Cortex of kidney (tissue), 1 donor: ENCODE data around the gene NEK6.

Source experiments
- DNase-seq: peaks from one replicate; lab custom pipeline; 2025; lab: John Stamatoyannopoulos, UW

Gene NEK6

DNA sequence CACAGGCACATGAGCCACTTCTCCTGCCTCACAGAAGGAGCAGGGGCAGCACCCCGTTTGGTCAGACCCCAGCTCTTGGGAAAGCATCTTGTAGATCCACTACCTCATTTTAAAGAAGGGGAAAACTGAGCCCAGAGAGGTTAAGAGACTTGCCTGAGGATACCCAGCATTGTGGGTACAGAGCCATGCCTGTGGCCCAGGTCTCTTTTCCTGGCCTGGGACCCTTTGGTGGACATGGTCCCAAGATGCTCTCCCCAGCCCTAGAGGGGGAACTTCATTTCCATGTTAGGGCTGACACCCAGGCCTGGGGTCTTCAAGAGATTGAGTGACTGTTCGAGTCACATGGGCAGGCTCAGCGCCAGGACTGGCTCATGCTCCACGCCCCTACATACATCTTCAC, 64.2 kb downstream of the NEK6 start:
- DNase-seq, result no peak

DNA sequence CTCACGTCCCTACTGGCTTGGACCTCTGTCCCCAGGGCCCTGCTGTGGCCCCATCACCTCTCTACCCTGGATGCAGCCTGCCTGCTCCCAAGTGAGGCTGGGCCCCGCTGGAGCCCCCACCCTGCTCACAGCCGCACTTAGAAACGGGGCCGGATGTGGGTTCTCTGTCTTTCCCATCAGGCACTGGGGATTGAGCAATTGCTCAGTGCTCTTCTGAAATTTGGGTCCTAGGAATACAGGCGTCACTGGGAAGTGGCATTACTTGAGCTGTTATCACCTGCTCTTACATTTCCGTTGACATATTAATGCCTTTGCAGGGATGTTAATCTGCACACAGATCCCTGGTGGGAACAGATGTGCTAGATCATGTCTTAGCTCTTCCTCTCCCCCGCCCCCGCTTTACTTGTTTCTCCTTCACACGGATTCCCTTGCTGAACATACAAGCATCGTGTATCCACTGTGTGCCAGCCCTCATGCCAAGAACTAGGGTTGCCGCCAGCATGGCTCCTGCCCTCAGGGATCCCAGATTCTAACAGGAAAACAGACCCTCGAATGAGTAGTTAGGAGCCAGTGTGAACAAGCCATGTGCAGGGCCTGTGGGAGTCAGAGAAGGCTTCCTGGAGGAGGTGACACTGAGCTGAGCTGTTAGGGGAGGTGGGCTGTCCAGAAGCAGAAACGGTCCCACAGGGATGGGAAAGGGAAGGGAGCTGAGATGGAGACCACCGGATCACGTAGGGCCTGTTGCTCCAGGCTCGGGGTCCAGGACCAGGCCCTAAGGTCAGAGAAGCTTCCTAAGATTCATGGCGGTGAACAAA, 65.1 kb downstream of the NEK6 start:
- no peak for DNase-seq

DNA sequence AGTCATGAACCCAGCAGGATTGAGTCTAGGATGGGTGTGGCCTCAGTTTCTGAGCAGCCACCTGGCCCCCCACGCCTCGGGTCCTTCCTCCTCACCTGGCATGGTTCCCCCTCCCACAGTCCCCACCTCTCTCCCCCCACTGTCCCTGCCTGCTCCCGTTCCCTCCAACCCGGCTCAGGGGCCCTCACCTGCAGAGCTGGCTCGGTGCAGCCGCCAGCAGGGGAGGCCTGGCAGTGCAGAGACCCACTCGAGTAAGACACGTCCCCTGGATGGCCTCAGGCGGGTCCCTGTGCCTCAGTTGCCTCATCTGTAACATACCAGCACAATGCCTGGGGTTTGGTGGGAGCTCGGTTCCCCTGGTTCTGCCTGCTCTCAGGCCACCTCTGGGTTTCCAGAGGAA, 66.2 kb downstream of the NEK6 start:
- no peak for DNase-seq

DNA sequence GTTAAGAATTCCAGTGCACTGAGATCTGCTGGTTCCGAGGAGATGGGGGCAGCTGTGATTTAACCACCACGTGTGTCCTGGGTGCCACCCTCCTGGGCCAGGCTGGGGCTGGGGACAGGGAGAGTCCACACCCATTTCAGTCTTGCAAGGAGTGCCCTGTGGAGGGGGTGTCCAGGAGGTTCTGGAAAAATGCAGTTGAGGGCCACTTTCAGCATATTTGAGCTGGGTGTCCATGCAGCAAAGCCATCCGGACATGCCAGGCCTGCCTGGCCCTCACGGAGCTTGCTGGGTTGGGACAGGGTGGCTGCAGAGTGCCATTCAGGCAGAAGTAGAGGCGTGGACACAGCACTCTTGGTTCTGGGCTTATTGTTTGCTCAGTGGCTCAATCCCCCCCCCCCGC, 68.1 kb downstream of the NEK6 start:
- DNase-seq, result no peak

DNA sequence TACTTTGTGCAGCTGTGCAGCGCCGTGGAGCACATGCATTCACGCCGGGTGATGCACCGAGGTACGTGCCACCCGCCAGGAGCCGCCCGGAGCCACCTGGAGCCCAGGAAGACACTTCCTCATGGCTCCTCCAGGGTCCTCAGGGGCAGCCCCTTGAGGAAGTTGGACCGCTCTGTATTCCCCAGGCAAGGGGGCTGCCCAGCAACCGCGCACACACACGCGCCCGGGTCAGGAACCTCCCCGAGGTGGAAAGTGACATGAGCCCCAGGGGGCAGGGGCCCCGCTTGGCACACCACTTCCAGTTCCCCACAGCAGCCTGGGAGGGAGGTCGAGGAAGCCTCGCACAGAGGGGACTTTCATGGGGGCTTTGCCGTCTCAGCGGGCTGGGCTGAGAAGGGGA, 68.6 kb downstream of the NEK6 start:
- no peak for DNase-seq

DNA sequence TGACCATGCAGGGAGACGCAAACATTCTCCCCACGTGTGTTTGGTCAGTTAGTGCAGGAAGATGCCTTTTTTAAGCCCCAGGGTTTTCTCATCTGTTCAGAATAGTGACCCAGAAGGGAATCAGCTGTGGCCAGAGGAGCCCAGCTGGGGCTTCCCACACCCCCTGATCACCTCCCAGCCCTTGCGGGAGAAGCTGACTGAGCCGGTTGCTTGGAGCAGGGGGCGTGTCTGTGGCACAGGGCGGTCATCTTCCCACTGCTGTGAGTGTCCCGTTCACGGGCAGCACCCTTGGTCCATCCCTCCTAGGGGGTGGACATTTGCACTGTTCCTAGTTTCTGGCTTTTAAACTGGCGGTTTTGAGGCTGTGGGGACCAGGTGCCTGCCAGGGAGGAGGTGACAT, 69.7 kb downstream of the NEK6 start:
- DNase-seq, result no peak

DNA sequence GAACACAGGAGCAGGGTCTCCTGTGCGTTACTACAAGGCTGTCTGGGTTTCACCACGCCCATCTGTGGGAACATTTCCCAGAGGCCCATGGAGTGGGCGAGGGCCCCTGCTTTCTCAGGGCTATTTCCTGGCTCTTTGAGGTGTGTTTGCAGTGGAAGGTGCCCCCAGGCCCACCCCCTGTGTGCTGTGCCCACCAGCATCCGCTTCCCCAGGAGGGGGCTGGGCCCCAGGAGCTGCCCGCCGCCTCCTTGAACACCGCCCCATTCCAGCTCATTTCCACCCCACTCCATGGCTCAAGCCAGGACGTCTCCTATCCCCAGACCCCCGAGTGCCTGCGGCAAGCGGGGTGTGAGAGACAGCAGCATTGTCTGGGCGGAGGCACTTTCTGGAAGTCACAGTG, 70.5 kb downstream of the NEK6 start:
- no peak for DNase-seq

DNA sequence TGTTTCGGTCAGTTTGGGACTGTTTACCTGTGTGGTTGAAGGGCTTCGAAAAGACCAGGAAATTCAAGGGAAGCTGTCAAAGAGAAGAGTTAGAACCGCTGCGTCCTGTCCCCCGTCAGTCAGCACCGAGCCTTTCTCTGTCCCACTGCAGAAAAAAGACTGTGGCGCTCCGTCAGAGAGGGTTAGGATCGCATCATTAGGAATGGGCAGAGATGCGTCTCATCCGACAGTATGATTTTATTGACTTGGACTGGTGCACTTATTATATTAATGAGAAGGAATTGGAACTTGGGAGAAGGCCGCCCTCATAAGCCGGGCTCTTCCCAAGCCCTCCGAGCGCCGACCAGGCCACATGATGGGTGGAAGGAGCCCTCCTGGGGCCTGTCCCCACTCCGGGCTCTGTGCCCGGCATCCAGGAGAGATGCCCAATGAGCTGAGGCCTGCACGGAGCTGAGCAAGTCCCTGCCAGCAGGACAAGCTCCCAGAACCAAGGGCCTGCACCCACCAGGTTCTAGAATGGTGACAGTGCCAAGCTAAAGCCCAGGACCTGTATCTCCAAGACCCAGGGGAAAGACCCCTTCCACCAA, 71.5 kb downstream of the NEK6 start:
- no peak for DNase-seq

DNA sequence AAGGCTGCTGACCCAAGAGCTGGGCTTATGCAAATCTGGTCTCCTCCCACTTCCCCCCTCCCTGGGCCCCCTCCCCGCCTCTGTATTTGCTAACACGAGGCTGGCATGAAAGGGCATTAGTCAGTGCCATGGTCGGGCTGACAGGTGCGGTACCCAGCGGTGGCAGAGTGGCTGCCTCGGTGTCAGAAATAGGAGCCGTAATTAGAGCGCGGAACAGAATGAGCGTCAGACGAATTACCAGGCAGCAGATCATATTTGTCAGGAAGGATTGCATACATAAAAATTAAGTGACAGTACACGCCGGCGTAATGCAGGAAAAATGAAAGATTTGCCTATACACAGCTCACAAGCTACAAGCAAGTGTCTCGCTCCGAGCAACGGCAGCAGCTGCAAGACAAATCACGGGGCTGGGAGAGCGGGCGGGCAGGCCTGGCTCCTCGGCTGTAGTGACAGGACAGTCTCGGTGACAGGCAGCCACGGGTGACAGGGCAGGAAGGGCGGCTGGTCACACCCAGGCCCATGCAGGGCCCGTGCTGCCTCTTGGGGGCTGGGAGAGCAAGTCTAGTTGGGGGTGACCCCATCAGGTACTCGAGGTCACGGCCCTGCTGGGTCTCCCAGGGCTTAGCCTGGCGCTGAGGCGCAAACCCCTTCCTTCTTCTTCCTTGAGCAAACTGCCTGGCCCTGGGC, 72.4 kb downstream of the NEK6 start:
- DNase-seq, result no peak

DNA sequence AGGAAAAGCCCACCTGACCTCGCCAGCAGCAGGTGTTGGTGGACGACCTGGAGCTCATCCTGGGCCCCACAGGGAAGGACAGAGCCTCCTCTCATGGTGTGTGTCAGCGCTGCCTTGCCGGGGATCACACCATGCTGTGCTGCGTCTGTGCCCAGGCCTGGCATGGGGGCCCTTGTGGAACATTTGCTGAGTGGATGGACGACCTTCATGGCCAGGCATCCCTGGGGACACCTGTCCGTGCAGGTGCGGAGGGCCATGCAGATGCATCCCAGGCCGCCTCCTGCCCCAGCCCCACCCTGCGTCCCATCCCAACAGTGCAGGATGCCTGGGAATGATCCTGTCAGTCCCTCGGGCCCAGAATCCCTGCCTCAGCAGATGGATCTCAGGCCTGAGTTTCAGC, 73.8 kb downstream of the NEK6 start:
- no peak for DNase-seq

DNA sequence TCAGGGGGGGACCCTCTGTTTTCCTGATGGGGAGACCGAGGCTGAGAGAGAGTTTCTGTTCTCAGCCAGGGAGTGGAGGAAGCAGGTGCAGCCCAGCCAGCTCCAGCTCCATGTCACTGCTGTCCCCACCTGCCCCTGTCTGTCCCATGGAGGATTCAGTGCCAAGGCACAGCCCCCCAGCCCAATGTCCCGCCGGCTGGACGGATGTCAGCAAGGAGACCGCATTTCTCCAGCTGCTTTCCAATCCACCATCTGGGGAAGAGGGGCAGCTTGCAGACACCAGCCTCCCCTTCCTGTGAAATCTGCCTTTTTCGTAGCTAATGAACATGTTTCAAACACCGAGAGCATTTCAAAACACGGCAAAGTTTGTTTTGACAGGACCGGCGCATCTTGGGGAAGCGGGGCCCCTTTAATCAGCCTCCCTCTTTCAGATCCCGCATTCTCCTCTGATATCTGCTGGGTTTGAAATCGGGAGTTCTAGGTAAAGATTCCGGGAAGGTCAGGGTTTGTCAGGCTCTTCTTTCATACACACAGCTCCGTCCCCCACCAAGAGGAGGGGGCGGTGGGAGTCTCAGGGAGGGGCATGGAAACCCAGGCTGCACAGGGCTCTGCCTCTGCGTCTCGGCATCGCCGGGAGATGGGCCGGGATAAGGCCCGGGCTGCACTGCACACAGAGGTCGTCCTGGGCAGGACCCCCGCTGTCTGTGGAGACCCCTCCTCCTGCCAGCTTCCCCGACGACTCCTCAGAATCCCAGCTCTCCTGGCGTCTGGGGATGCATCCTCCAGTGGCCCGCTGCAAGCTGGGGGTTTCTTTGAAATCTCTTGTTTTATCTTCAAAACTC, 74.8 kb downstream of the NEK6 start:
- no peak for DNase-seq

DNA sequence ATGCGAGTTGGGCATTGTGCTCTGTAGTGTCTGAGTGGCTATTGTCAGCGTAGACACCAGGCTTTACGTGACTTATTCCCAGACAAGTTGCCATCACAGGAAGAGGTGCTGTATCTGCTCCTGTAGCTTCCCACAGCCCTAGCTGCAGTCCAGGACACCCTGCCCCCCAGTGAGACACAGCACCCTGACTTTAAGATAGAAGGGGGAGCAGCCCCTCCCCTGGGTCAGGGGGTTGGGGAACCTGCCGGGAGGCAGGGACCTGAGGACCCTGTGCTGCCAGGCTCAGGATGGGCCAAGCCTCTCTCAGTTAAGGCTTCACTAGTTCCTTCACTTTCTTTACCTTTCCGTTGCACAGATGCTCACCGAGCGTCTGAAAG, 75.4 kb downstream of the NEK6 start:
- DNase-seq, result no peak

DNA sequence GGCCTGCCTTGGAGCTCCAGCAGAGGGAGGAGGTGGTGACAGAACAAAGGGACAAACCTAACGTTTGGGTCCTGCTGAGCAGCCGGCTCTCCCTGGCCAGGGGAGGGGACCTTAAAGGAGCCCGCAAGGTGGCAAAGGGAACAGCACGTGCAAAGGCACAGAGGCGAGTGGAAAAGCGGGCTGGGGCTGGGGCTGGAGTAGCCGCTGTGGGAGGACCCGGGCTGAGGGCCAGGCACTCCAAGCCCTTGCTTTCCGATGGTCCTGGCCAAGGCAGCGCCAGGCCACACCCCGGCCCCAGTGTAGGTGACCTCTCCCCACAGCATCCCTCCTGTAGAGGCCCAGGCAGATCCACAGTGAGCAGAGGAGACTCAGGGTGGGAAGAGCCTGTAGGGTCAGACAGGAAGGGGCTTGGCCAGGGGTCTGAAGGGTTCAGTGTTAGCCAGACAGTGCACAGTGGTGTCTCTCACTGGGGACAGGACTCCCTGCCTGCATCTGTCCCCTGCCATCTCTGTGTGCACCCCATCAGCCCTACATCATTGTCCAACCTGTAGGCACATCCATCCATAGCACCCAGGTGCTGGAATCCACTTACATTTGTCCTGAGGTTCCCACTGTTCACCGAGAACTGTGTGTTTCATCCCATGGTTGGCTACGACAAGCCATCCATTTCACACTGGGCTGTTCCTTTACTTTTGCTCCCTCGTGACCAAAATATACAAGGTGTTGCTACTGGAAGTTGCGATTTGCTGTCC, 77.0 kb downstream of the NEK6 start:
- DNase-seq, result no peak

DNA sequence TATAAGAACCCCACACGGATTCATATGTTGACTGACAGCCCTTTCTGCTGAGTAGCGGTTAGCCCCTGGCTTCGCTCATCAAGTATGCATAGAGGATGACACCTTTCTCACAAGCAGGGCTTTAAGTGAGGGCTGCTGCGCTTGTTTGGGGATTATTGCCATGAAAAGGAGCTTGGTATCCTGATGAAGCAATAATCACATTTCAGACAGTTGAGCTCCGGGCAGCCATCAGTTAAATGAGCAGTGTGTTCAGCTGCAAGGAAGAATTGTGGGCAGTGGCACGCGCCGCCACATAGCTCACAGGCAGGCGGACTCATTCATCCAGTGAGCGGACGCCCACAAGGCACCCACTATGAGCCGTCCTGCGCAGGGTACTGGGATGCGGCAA, 77.6 kb downstream of the NEK6 start:
- DNase-seq, result no peak

DNA sequence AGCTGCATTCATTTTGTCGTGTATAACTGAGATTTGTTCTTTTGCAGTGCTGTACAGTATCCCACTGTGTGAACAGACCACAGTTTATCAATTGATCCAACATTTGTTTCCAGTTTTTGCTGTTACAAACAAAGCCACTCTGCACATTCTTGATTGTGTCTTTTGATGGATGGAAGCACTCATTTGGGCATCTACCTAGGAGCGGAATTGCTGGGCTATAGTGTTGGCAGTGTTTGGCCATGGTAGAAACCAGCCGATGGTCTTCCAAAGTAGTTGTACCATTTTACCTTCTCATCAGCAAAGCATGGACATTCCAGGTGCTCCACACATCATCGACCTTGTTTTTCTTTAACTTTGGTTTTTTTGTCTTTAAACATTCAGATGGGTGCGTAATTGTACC, 79.8 kb downstream of the NEK6 start:
- DNase-seq, result no peak

DNA sequence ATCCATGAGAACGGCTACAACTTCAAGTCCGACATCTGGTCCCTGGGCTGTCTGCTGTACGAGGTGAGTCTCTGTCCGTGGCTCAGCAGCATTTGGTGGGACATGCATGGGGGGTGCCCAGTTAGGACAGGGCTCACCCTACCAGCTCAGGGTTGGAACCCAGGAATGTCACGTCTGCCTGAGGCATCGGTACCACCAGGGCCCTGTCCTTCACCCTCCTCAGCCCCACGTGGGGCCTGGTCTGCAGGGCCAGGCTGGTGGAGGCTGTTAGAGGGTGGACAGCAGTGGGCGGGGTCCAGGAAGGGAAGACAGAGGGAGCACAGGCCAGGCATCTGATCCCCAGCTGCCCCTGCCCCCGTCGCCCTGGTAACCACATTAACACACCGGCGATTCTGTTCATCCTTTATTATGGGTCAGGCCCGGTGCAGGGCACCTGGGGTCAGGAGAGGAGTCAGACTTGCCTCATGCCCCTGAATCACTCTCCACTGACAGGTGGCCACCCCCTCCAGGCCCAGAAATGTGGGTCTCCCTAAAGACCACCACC, 81.9 kb downstream of the NEK6 start:
- DNase-seq, result no peak

DNA sequence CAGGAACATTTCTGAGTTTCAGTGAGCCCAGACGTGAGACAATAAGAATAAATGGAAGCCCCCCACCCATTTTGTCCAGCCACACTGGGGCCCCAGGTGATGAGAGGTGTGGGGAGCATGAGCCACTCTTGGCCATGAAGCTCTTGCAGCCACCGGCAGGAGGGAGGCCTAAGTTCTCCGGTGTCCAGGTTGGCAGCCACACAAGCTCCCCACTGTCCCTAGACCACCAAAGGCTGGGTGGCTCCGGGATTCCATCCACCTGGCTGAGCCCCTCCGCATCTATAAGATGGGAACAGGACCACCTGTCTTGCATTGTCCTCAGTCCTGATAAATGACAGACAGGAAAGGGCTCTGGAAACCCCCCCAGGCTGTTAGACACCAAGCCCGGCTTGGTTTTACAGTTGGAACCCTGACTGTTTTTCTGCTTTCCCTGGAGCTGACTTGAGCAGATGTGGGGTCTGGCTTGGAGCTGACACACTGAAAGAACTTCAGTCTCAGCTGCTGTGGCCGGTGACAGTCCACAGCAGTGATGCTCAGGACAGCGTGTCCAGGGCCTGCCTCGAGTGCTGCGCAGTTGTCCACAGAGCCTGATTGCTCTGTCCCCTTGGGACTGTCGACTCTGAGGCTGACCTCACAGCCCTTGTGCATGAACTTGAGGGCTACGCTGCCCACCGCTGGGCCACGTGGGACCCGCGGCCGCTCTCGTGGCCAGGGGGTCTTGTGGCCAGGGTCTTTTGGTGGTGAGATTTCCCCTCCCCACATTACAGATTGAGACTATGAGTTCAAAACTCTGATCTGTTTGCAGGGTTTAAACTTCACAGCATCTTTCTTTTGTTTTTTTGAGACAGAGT, 82.7 kb downstream of the NEK6 start:
- no peak for DNase-seq

DNA sequence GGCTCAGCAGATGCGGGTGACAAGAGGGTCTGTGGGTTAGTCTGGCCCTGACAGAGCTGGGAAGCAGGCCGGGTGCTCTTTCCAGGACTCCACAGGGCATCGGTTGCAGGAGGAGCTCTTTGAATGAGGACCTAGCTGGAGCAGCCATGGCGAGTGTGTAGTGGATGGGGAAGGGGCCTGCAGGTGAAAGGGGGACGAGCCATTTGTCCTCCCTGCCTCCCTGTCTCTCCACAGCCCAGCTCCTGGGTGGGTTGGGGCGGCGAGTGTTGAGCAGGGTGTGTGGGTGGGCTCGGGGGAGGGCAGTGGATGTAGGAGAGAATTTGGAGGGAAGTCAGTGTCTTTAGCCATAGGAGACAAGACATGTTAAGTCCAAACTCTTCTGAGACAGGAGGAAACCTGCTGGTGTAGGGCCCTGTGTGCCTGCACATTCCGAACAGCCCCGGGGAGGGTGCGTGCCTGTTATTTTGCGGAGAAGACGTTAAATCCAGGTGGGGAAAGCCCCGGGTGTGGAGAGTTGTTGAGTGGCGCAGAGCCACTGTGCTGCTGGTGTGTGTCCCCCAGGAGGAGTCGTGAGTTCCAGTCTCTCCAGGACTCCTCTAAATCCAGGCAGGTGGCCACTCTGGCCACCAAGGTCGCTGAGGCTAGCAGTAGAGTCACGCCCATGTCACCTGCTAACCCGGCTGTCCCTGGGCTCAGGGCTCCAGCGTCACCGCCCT, 83.9 kb downstream of the NEK6 start:
- no peak for DNase-seq

DNA sequence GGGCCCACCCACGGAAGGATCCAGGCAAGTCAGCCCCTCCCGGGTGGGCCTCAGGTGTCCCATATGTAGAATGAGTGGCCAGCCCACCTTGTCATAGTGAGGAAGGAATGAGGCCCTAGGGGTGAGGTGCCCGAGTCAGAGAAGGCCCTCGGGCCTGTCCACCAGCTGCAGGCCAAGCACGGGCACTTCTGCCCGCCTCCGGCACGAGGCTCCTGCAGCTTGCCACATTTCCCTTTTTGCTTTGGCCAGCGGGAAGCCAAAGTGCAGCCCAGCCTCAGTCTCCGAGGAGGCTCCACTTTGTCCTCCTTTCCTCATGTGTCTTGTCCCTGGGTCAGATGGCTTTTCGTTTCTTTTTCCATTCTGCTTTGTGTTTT, 84.6 kb downstream of the NEK6 start:
- DNase-seq, result no peak
